PFSK-1 (cell line): ENCODE measurements around the gene ZP3.
"Not testable (repeated sequence)": the region's sequence is repeated elsewhere in the genome, so short reads cannot be mapped to it uniquely, and the experiment has no call there.

ENCODE experiments used
- FOXP2 ChIP-seq: optimal IDR thresholded peaks from 2 replicates; pipeline ENCODE3; 2011; ENCODE audit warnings: borderline replicate concordance, control low read depth, inconsistent platforms; ENCODE audit not compliant: insufficient read depth; ENCODE audit errors: extremely low read length, extremely low read depth
- POLR2AphosphoS5 ChIP-seq: IDR thresholded peaks from 2 replicates; pipeline ENCODE4 v1.6.1; 2012; ENCODE audit warnings: low read depth, mild to moderate bottlenecking, control low read depth, low read length, moderate library complexity
- REST ChIP-seq, 2 experiments: IDR thresholded peaks; 2 replicates each; pipeline versions ENCODE4 v1.6.1 to v1.8.0; 2011 to 2012; ENCODE audit warnings: low read depth in 2 of 2, low read length in 2 of 2, control low read depth in 1 of 2, inconsistent platforms in 1 of 2, mild to moderate bottlenecking in 1 of 2, moderate library complexity in 1 of 2; ENCODE audit not compliant: insufficient read depth in 1 of 2
- SIN3A ChIP-seq: IDR thresholded peaks from 2 replicates; pipeline ENCODE4 v1.6.1; 2012; ENCODE audit warnings: mild to moderate bottlenecking, low read length, moderate library complexity, borderline replicate concordance; ENCODE audit not compliant: insufficient read depth
- TAF1 ChIP-seq: IDR thresholded peaks from 2 replicates; pipeline ENCODE4 v1.6.1; 2012; ENCODE audit warnings: low read length, control low read depth, borderline replicate concordance; ENCODE audit not compliant: insufficient read depth

The ZP3 gene

GRCh38 chr7:76428149-76428823, 3.5 kb downstream of the ZP3 start:
- TF ChIP-seq SIN3A (no peak), REST (IDR thresholded peaks at IDR 0.05; ENCODE audit: insufficient read depth in 1 of 2, low read depth in 2 of 2, low read length in 2 of 2) (no peak), POLR2AphosphoS5 (no peak), TAF1 (no peak), FOXP2 (no peak)

- TF ChIP-seq SIN3A = no peak
- TF ChIP-seq FOXP2 = peak; percentile 22
Measured at GRCh38 chr7:76428868-76429805, 4.4 kb downstream of the ZP3 start.

GRCh38 chr7:76430211-76430610, 5.5 kb downstream of the ZP3 start:
- TF ChIP-seq POLR2AphosphoS5 (no peak), REST (IDR thresholded peaks at IDR 0.05; ENCODE audit: insufficient read depth in 1 of 2, low read depth in 2 of 2, low read length in 2 of 2) (no peak), SIN3A (no peak), FOXP2 (no peak), TAF1 (no peak)

GRCh38 chr7:76430836-76431235, 6.1 kb downstream of the ZP3 start:
- TF ChIP-seq SIN3A (no peak), POLR2AphosphoS5 (no peak), FOXP2 (no peak), REST (IDR thresholded peaks at IDR 0.05; ENCODE audit: insufficient read depth in 1 of 2, low read depth in 2 of 2, low read length in 2 of 2) (no peak), TAF1 (no peak)

GRCh38 chr7:76461464-76462101, 36.8 kb downstream of the ZP3 start, which contains the start of gene DTX2:
Gene DTX2 (plus strand): TSS chr7:76461709. CDS start chr7:76480510, 18,801 bp downstream.
- TF ChIP-seq TAF1, POLR2AphosphoS5, FOXP2: not testable (repeated sequence)
